Left renal cortex interstitium (tissue), 4 donors: ENCODE results near the gene FBLIM1. TPM values are rescaled to one million over a fixed set of nuclear protein-coding genes. Genes with fewer than 3 reads are reported as not detected.

Experiments used
- DNase-seq, 4 donors: peaks; one replicate each; pipeline ENCODE4 v3.0.0-alpha.2; 2013; ENCODE audit warnings: low read depth in 4 of 4, low spot score in 2 of 4, missing footprints in 1 of 4
- polyA plus RNA-seq, 4 donors: library from polyadenylated mRNA; unstranded; fragments of 120-200 nt; gene quantifications; one replicate each; pipeline ENCODE4 v1.2.1, GENCODE V29; 2013; ENCODE audit not compliant: insufficient read length in 4 of 4

The FBLIM1 gene
- polyA plus RNA-seq, 4 donors = 46.1 to 67.0 (median 56.0) TPM

- DNase-seq = no peak
Observed at GRCh38 chr1:15730423-15730822, 28.2 kb upstream of the FBLIM1 start.

GRCh38 chr1:15730936-15731335 lies 27.7 kb upstream of the FBLIM1 start:
- no peak for DNase-seq

DNA sequence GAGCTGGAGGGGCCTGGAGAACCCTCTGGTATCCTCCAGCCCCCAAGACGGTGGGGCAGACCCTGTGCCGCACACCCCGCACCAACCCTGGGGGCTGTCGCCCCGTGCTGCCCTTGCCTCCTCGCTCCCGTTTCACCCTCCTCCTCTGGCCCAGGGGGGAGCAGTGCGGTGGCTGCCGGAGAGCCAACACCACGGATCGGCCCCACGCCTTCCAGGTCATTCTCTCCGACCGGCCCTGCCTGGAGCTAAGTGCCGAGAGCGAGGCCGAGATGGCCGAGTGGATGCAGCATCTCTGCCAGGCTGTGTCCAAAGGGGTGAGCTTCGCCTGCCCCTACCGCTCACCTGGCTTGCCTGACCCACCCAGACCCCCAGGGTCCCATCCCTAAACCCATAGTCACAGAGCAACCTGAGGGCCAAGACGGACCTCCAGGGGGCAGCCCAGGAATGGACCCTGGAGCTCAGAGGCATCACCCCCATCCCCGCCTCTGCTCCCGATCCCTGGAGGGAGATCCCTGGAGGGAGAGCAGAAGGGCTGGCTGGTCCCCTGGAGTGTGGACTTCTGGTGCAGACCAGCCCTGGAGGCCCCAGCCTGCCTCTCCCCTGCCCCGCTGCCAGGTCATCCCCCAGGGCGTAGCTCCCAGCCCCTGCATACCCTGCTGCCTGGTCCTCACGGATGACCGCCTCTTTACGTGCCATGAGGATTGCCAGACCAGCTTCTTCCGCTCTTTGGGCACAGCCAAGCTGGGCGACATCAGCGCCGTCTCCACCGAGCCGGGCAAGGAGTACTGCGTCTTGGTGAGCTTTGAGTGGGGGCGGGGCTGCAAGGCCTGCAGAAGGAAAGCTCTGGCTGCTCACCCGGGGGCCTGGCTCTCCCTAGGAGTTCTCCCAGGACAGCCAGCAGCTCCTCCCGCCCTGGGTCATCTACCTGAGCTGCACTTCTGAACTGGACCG lies 26.6 kb upstream of the FBLIM1 start:
- DNase-seq = no peak

DNA sequence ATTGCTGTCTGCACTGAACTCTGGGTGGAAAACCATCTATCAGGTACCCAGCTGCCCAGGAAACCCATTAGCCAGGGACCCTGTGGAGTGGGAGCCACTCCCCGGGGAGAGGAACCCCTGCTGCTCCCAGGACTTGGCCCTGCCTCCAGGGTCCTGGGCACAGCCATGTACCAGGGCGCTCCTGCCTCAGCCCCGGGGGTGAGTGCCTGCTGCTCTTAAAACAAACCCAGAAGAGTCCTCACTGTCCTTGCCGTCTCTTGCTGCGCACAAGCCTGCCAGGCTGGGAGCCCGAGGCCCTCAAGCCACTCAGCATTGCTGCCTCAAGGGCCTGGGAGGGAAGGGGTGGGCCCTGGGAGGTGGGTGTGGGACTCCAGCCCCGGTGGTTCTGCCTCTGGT lies 25.9 kb upstream of the FBLIM1 start:
- DNase-seq = no peak

- no peak for DNase-seq
Observed at GRCh38 chr1:15733218-15733725, 25.3 kb upstream of the FBLIM1 start.

- no peak for DNase-seq
Observed at GRCh38 chr1:15733726-15734226, 24.8 kb upstream of the FBLIM1 start.

DNA sequence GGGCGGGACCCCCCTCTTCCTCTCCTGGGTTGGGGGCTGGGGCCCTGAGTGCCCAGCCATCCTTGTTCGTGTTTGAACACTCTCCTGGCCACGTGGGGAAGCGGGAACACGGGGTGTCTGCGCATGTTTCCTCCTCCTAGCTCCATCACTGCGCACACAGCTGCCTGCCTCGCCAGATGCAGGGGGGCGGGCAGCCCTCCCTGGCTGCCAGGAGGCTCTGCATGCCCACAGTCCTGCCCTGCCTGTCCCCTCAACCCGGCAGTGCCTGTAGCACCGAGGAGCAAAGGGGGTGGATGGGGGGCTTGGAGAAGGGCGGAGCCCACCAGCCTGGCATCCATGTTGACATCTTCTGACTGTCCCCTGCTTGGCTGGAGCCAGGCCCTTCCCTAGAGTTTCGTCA lies 24.3 kb upstream of the FBLIM1 start:
- no peak for DNase-seq

DNA sequence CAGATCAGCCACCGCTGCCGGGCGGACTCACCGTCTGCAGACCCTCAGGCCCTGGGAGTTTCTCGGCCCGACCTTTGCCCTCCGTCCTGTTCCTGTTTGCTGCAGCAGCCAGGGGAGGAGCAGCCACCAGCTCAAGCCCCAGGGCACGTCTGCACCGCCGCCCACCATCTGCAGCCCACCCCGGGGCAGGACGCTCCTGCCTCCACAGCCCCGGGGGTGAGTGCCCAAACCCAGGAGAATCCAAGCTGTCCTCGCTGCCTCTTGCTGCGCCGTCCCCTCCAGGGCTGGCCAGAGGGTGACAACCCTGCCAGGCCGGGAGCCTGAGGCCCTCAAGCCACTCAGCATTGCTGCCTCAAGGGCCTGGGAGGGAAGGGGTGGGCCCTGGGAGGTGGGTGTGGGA lies 23.7 kb upstream of the FBLIM1 start:
- no peak for DNase-seq

GRCh38 chr1:15735304-15736037 lies 23.1 kb upstream of the FBLIM1 start:
- no peak for DNase-seq

GRCh38 chr1:15736038-15736891 lies 22.3 kb upstream of the FBLIM1 start, which contains the start of gene SLC25A34:
Gene SLC25A34 (plus strand): TSS chr1:15736258. CDS start chr1:15736486, 228 bp downstream.
- no peak for DNase-seq

DNA sequence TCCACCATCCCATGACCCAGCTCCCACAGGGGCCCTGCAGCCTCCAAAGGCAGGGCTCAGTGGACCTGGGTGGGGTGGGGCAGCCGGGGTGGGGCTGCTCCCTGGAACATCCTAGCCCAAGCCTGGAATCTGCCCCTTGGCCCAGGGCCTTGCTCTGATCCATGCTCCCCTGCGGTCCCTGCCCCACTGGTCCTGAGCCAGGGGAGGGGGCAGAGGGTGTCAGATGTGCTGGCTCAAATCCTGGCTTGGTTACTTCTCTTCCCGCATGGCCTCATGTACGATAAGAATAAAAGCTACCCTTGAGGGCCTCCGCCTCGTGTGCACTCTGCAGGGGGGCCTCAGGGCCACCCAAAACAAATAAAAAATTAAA lies 21.7 kb upstream of the FBLIM1 start:
- DNase-seq = no peak

DNA sequence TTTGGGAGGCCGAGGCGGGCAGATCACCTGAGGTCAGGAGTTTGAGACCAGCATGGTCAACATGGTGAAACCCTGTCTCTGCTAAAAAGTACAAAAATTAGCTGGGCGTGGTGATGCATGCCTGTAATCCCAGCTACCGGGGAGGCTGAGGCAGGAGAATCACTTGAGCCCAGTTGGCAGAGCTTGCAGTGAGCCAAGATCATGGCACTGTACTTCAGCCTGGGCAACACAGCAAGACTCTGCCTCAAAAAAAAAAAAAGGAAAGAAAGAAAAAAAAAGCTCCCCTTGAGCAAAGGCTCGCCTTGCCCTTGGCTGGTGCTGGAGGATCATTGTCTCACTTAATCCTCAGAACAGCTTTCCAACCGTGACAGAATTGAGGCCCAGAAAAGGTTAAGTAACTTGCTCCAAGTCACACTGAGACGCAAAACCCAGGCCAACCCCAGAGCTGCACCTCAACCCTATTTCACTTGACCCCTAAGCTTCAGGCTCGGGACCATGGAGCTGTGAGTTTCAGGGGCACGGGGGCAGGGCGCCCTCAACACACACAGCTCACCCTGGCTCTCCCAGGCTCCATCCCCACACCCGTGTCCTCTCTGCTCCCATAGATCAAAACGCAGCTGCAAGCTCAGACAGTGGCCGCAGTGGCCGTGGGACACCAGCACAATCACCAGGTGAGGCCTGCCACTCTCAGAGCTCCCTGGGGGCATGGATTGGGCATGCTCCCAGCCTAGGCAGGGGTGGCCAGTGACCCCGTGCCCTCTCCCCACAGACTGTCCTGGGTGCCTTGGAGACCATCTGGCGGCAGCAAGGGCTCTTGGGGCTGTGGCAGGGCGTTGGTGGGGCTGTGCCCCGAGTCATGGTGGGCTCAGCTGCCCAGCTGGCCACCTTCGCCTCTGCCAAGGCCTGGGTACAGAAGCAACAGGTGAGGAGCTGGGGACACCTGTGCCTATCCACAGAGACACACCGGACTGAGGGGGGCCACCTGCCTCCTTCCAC lies 21.0 kb upstream of the FBLIM1 start:
- DNase-seq = no peak

GRCh38 chr1:15738416-15739113 lies 20.0 kb upstream of the FBLIM1 start:
- DNase-seq = no peak

DNA sequence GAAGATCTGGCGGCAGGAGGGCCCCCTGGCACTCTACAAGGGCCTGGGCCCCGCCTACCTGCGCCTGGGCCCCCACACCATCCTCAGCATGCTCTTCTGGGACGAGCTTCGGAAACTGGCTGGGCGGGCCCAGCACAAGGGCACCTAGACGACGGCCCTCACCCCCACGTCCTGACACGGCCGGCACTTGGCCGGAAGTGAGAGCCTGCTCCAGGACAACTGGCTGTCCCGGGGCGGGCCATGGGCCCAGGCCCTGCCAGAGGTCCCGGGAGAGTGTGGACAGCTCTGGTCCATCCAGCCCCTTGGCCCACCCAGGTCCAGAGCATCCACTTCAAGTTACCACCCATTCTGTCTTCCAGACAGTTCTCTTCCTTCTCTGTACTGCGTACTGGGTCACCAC lies 19.3 kb upstream of the FBLIM1 start:
- no peak for DNase-seq

- DNase-seq = no peak
Observed at GRCh38 chr1:15739745-15740144, 18.9 kb upstream of the FBLIM1 start.

DNA sequence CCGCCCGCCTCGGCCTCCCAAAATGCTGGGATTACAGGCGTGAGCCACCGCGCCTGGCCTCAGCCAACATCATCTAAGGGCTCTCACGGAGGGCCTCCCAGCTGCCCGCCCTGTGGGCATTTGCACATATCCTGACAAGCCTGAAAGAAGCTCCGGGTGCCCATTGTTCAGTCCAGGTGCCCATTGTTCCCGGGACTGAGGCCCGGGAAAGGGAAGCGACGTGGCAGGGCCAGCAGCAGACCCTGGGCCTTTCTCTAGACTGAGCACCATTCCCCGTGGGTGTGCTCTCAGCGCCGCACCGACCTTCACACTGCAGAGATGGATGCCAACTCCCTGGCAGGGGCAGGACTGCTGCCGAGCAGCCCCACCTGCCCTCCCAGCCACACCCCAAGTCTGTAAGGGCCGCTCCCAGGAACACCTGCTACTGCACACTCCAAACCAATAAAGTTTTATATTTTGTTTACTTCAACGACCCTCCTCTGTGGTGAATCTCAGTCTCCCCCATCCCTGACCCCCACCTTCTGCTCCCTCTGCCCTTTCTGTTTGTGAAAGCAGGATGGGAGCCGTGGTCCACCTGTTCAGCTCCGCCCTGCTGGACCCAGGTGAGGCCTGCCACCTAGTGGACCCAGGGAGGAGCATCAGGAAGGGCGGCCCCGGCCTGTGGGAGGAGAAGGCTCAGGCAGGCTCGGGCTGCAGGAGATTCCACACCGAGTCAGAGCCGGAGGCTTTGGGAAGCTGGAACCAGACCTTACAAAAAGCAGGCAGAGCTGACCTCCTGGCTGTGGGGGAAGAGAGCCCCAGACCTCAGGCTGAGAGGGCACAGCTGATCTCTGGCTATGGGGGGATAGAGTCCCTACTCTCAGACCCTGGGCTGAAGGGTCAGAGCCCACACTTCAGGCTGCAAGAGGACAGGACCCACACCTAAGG lies 17.4 kb upstream of the FBLIM1 start:
- peak in 1 of 4 donors; percentile 67 for DNase-seq

- no peak for DNase-seq
Observed at GRCh38 chr1:15742339-15742801, 16.2 kb upstream of the FBLIM1 start, which contains the start of gene TMEM82. Gene TMEM82 (plus strand): TSS chr1:15742499. CDS start chr1:15742560, 61 bp downstream.
